Midbrain (tissue), 1 donor: ENCODE data around the gene B4GALT1.
A peak's percentile ranks its signal among the peaks of the same experiment; 100 is the strongest.

ENCODE experiments used
- DNase-seq: peaks from one replicate; lab custom pipeline; 2025; lab: John Stamatoyannopoulos, UW

B4GALT1 gene, protein sequence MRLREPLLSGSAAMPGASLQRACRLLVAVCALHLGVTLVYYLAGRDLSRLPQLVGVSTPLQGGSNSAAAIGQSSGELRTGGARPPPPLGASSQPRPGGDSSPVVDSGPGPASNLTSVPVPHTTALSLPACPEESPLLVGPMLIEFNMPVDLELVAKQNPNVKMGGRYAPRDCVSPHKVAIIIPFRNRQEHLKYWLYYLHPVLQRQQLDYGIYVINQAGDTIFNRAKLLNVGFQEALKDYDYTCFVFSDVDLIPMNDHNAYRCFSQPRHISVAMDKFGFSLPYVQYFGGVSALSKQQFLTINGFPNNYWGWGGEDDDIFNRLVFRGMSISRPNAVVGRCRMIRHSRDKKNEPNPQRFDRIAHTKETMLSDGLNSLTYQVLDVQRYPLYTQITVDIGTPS

GRCh38 chr9:33167084-33167971, at the start of gene B4GALT1:
Gene B4GALT1, minus strand, starts transcription at chr9:33167336. Its CDS starts 167 bp downstream, at chr9:33167169.
- peak; percentile 74 for DNase-seq

- no peak for DNase-seq
Measured at GRCh38 chr9:33211695-33212393, 44.7 kb upstream of the B4GALT1 start.

DNA sequence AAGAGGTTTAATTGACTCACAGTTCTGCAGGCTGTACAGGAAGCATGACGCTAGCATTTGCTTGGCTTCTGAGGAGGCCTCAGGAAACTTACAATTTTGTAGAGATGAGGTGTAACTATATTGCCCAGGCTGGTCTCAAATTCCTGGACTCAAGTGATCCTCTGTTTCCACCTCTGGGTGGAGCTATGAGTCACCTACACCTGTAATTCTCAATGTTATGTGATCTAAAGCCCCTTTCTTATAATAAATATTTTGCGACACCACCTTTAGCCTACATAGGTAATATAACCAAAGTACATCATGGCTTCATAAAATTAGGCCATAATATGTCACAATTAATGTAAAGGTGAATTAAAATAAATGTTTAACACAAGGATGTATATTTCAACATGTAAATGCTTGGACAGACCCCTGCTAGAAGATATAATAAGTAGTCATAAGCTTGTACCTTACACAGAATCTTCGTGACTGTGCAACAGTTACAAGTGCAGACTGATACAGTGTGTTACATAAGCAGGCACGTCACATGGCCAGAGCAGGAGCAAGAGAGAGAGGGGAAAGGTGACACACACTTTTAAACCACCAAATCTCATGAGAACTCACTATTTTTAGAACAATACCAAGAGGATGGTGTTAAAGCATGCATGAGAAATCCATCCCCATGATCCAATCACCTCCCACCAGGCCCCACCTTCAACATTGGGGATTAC, 43.0 kb upstream of the B4GALT1 start:
- no peak for DNase-seq

- no peak for DNase-seq
Measured at GRCh38 chr9:33209394-33209793, 42.3 kb upstream of the B4GALT1 start.

- DNase-seq, result no peak
Measured at GRCh38 chr9:33202552-33203201, 35.5 kb upstream of the B4GALT1 start.

GRCh38 chr9:33202018-33202417, 34.9 kb upstream of the B4GALT1 start:
- no peak for DNase-seq

DNA sequence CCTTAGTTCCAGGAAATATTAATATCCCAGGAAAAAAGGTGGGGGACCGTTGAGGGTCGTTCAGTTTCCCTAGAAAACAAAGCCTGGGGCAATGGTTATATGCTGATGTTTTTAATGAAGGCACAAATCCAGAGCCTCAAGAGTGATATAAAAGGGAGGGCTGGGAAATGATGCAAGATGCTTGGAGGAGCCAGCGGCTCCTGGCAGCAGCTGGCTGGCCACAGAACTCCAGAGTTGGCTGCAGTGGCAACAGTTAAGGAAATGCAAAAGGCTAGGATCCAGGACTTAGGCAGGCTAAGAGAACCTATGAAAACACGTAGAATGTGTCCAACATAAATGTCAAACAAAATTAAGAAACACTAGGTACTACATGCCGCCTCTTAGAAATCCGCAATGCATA, 31.0 kb upstream of the B4GALT1 start:
- peak; percentile 27 for DNase-seq

GRCh38 chr9:33197279-33198152, 30.4 kb upstream of the B4GALT1 start:
- DNase-seq, result no peak

GRCh38 chr9:33196736-33197135, 29.6 kb upstream of the B4GALT1 start:
- DNase-seq, result no peak

GRCh38 chr9:33193818-33194217, 26.7 kb upstream of the B4GALT1 start:
- no peak for DNase-seq

- DNase-seq, result no peak
Measured at GRCh38 chr9:33192493-33193255, 25.5 kb upstream of the B4GALT1 start.

DNA sequence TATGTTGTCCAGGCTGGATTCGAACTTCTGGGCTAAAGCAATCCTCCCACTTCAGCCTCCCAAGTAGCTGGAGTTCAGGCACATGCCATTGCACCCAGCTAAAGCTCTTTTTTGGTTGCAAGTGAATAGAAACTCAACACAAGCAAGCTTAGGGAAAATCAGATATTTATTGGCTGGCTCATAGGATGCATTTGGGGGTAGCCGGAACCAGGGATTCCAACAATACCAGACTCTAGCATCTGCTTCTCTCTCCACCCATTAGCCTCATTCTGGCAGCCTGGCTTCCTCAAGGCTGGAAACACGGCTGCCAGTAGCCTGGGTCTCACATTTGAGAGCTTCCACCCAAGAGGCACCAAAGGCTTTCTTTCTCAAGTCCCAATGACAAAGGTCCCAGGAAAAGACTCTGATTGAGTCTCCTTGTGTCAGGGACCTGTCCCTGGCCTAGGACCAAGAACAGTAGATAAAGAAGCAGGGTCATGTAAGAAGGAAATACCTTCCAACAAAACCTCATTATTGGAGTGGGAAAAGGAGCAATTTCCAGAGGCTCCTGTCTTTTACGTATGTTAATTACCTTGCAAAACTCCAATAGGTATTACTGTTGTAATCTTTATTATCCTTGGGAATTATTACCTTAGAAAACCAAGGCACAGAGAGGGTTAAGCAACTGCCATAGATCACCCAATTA, 23.0 kb upstream of the B4GALT1 start:
- no peak for DNase-seq

DNA sequence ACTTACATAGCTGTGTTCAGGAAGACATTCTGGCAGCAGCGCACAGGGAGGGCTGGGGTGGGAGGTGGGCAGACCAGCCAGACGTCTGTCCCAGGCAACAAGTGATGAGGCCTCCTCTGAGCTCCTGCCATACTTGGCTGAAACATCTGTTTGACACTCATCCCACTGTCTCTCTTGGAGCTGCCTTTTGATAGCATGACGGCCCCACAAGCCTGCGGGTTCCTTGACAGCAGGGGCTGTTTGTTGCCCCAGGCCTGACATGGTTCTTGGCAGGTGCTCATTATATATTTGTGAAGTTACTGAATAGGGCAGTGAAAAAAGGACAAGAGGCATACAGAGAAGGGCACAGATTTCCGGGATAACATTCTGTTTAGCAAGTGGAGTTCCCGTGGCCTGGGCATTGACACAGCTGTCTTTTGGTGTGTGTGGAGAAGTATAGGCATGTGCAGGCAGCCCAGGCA, 22.2 kb upstream of the B4GALT1 start:
- no peak for DNase-seq

- no peak for DNase-seq
Measured at GRCh38 chr9:33188711-33189110, 21.6 kb upstream of the B4GALT1 start.

DNA sequence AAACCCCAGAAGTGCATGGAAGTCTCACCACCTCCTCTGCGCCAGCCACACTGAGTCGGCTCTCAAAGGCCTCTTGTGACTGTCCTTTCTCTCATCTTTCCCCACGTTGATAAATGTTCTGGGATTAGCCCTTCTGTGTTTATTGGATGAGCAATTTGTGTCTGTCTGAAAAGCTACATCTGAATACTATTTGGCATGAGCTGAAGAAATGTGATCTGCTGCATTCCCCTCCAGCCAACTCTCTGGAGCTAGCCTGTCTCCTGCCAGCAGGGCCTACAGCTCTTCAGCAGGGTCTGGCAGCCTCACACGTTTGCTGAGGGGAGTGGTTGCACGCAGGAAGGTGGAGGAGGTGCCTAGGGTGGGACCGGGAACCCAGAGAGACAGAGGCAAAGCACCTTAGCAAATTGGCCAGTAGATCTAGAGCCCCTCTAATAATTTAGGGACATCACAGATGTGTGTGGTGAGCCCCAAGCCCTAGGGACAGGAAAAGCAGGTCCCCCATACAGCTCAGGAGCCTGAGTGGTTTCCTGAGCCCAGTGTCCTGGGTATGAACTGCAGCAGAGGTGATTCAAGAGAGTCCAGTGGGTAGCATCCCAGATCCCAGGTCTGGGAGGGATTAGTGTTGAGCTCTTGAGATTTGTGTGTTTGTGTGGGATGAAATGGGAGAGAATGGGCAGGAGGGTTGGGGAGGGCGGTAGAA, 20.5 kb upstream of the B4GALT1 start:
- no peak for DNase-seq

- no peak for DNase-seq
Measured at GRCh38 chr9:33186457-33187168, 19.5 kb upstream of the B4GALT1 start.

DNA sequence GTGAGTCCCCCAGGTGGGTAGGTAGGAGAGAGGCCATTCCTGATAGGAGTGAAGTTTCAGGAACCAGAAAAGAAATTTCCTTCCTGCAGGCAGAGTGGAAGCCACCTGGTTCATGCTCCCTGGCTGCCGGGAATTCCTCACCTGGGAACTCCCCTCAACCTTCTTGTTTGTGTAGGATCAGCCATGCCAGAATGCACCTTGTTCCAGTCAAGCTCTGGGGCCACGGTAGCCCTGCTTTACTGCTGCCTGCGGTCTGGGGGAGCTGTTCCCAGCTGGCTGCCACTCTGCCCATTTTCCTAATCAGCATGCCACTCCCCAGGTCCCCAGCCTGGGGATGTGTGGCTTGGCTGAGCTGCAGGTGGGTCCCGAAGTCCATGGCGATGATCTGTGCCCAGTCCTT, 18.7 kb upstream of the B4GALT1 start:
- DNase-seq, result no peak
